ENCODE measurements around the gene LIPK. TPM values are rescaled to one million over a fixed set of nuclear protein-coding genes. Genes with fewer than 3 reads are reported as not detected.
"Not testable (repeated sequence)": the region's sequence is repeated elsewhere in the genome, so short reads cannot be mapped to it uniquely, and the experiment has no call there.

The LIPK gene
- total and polyA plus RNA-seq, 2 experiments from 2014 or later: not detected

DNA sequence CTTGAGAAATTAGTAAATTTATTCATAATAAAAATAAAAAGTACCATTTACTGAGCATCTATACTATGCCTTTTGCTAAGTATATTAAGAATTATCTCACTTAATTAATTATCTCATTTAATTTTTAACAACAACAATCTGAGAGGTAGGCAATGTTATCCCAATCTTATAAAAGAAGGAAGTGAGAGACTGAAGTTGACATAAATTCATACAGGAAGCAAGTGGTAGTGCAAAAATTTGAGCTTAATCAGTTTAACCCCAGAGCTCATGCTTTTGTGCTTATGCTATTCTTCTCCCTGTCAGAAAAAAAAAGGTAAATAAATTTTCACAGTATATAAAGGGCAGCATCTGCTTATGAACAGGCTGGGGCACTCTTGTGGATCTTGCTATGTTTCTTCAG is 44.5 kb upstream of the LIPK start (continued):
- TF ChIP-seq, protein P1, sequence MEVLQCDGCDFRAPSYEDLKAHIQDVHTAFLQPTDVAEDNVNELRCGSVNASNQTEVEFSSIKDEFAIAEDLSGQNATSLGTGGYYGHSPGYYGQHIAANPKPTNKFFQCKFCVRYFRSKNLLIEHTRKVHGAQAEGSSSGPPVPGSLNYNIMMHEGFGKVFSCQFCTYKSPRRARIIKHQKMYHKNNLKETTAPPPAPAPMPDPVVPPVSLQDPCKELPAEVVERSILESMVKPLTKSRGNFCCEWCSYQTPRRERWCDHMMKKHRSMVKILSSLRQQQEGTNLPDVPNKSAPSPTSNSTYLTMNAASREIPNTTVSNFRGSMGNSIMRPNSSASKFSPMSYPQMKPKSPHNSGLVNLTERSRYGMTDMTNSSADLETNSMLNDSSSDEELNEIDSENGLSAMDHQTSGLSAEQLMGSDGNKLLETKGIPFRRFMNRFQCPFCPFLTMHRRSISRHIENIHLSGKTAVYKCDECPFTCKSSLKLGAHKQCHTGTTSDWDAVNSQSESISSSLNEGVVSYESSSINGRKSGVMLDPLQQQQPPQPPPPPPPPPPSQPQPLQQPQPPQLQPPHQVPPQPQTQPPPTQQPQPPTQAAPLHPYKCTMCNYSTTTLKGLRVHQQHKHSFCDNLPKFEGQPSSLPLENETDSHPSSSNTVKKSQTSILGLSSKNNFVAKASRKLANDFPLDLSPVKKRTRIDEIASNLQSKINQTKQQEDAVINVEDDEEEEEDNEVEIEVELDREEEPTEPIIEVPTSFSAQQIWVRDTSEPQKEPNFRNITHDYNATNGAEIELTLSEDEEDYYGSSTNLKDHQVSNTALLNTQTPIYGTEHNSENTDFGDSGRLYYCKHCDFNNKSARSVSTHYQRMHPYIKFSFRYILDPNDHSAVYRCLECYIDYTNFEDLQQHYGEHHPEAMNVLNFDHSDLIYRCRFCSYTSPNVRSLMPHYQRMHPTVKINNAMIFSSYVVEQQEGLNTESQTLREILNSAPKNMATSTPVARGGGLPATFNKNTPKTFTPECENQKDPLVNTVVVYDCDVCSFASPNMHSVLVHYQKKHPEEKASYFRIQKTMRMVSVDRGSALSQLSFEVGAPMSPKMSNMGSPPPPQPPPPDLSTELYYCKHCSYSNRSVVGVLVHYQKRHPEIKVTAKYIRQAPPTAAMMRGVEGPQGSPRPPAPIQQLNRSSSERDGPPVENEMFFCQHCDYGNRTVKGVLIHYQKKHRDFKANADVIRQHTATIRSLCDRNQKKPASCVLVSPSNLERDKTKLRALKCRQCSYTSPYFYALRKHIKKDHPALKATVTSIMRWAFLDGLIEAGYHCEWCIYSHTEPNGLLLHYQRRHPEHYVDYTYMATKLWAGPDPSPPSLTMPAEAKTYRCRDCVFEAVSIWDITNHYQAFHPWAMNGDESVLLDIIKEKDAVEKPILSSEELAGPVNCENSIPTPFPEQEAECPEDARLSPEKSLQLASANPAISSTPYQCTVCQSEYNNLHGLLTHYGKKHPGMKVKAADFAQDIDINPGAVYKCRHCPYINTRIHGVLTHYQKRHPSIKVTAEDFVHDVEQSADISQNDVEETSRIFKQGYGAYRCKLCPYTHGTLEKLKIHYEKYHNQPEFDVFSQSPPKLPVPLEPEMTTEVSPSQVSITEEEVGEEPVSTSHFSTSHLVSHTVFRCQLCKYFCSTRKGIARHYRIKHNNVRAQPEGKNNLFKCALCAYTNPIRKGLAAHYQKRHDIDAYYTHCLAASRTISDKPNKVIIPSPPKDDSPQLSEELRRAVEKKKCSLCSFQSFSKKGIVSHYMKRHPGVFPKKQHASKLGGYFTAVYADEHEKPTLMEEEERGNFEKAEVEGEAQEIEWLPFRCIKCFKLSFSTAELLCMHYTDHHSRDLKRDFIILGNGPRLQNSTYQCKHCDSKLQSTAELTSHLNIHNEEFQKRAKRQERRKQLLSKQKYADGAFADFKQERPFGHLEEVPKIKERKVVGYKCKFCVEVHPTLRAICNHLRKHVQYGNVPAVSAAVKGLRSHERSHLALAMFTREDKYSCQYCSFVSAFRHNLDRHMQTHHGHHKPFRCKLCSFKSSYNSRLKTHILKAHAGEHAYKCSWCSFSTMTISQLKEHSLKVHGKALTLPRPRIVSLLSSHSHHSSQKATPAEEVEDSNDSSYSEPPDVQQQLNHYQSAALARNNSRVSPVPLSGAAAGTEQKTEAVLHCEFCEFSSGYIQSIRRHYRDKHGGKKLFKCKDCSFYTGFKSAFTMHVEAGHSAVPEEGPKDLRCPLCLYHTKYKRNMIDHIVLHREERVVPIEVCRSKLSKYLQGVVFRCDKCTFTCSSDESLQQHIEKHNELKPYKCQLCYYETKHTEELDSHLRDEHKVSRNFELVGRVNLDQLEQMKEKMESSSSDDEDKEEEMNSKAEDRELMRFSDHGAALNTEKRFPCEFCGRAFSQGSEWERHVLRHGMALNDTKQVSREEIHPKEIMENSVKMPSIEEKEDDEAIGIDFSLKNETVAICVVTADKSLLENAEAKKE (CRISPR knock-in tag; IDR thresholded peaks at IDR 0.05): no peak
- TF ChIP-seq, protein P2, sequence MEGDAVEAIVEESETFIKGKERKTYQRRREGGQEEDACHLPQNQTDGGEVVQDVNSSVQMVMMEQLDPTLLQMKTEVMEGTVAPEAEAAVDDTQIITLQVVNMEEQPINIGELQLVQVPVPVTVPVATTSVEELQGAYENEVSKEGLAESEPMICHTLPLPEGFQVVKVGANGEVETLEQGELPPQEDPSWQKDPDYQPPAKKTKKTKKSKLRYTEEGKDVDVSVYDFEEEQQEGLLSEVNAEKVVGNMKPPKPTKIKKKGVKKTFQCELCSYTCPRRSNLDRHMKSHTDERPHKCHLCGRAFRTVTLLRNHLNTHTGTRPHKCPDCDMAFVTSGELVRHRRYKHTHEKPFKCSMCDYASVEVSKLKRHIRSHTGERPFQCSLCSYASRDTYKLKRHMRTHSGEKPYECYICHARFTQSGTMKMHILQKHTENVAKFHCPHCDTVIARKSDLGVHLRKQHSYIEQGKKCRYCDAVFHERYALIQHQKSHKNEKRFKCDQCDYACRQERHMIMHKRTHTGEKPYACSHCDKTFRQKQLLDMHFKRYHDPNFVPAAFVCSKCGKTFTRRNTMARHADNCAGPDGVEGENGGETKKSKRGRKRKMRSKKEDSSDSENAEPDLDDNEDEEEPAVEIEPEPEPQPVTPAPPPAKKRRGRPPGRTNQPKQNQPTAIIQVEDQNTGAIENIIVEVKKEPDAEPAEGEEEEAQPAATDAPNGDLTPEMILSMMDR (conservative IDR thresholded peaks at IDR 0.05; ENCODE audit: low read depth in 2 of 2): no peak

DNA sequence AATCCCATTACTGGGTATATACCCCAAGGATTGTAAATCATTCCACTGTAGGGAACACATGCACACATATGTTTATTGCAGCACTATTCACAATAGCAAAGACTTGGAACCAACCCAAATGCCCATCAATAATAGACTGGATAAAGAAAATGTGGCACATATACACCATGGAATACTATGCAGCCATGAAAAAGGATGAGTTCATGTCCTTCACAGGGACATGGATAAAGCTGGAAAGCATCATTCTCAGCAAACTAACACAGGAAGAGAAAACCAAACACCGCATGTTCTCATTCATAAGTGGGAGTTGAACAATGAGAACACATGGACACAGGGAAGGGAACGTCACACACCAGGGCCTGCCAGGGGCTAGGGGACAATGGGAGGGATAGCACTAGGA is 42.9 kb upstream of the LIPK start:
- not testable (repeated sequence) for H3K4me1 Mint-ChIP-seq; H3K79me2 ChIP-seq (replicated peaks; ENCODE audit: insufficient read depth); DNase-seq (ENCODE audit: low spot score); H3K36me3 ChIP-seq (ENCODE audit: insufficient read depth); ATAC-seq; H3K27me3 Mint-ChIP-seq (ENCODE audit: insufficient read depth, low read depth, poor library complexity); H3K36me3 Mint-ChIP-seq (ENCODE audit: low read depth); H3F3A ChIP-seq (replicated peaks; ENCODE audit: low read depth); H3K27ac ChIP-seq (ENCODE audit: low read depth); H3K4me1 ChIP-seq (ENCODE audit: insufficient read depth); H3K9me2 ChIP-seq (ENCODE audit: insufficient read depth); H3K27me3 ChIP-seq (ENCODE audit: insufficient read depth); H2AFZ ChIP-seq; H3K9me3 Mint-ChIP-seq; H3K4me3 ChIP-seq; H3K4me3 Mint-ChIP-seq; H3K4me2 ChIP-seq; H3K27ac Mint-ChIP-seq; H4K20me1 ChIP-seq (replicated peaks; ENCODE audit: insufficient read depth)

DNA sequence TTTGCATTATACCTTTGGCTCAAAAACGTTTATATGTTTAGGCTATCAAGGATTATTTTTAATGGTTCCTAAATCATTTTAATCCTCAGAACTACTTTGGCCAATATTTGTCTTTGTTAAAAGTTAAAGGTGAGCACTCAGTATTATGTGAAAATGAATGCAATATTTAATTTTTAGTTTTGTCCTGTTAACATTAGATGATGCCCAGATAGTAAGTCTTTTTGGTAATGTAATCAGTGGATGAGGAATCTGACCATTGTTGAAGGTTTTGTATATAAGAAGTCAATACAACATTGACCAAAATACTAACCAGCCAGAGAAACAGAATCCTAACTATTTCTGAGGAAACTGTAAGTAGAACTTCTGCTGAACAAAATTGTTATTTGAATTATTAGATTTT is 41.9 kb upstream of the LIPK start, which contains the start of gene LIPF:
Gene LIPF, plus strand, starts transcription at position 301 of the 400 bp plus-strand sequence. CDS start 2,856 bp downstream, outside the sequence.
- no peaks in the 10 kb centered on the region for H3K36me3 ChIP-seq (ENCODE audit: insufficient read depth)
- H3K79me2 ChIP-seq (replicated peaks; ENCODE audit: insufficient read depth): no peaks in the 10 kb centered on the region
- H3K36me3 Mint-ChIP-seq (ENCODE audit: low read depth): no peaks in the 10 kb centered on the region
- no peak within 1 kb of the TSS for H3K27ac Mint-ChIP-seq
- H4K20me1 ChIP-seq (replicated peaks; ENCODE audit: insufficient read depth): no peaks in the 10 kb centered on the region
- ATAC-seq: no peak
- no peaks in the 10 kb centered on the region for H3F3A ChIP-seq (replicated peaks; ENCODE audit: low read depth)
- no peaks in the 10 kb centered on the region for H3K27me3 Mint-ChIP-seq (ENCODE audit: insufficient read depth, low read depth, poor library complexity)
- H3K4me1 Mint-ChIP-seq: no peaks in the 10 kb centered on the region
- H2AFZ ChIP-seq: no peak within 1 kb of the TSS
- no peaks in the 10 kb centered on the region for H3K9me2 ChIP-seq (ENCODE audit: insufficient read depth)
- H3K4me3 ChIP-seq: no peak within 1 kb of the TSS
- 0 out of 3 replicates have a peak, but pooled peaks cover 2% of the 10 kb centered on the region for H3K9me3 Mint-ChIP-seq
- H3K27ac ChIP-seq (ENCODE audit: low read depth): no peak within 1 kb of the TSS
- H3K27me3 ChIP-seq (ENCODE audit: insufficient read depth): no peaks in the 10 kb centered on the region
- H3K4me2 ChIP-seq: no peak within 1 kb of the TSS
- H3K4me3 Mint-ChIP-seq: no peak within 1 kb of the TSS
- no peak for DNase-seq (ENCODE audit: low spot score)
- H3K4me1 ChIP-seq (ENCODE audit: insufficient read depth): no peaks in the 10 kb centered on the region
- TF ChIP-seq EZH2 (IDR thresholded peaks at IDR 0.05; ENCODE audit: low read depth, unreplicated experiment): no peak
- TF ChIP-seq STAT1 (IDR thresholded peaks at IDR 0.05; ENCODE audit: unreplicated experiment): no peak
- no peak for TF ChIP-seq ZNF331 (CRISPR knock-in tag; IDR thresholded peaks at IDR 0.05; ENCODE audit: low read depth)
- TF ChIP-seq, protein P2 (conservative IDR thresholded peaks at IDR 0.05; ENCODE audit: low read depth in 2 of 2): no peak
- TF ChIP-seq EZH2phosphoT487 (IDR thresholded peaks at IDR 0.05; ENCODE audit: unreplicated experiment): no peak
- TF ChIP-seq POLR2AphosphoS5 (IDR thresholded peaks at IDR 0.05; ENCODE audit: low read depth): no peak
- no peak for TF ChIP-seq JUNB (IDR thresholded peaks at IDR 0.05; ENCODE audit: unreplicated experiment)
